Trophoblast cell (in vitro differentiated cells and primary cell): Measurements from ENCODE around the gene DHX34.

Experiments used
- DNase-seq, 2 donors: peaks; one replicate each; pipeline ENCODE4 v3.0.0-alpha.2; 2016
- H2AFZ ChIP-seq: 2 replicates; pipeline ENCODE4 v1.6.1; 2013; ENCODE audit warnings: low read length, moderate library complexity, mild to moderate bottlenecking; ENCODE audit not compliant: insufficient read depth, poor library complexity
- H2AK5ac ChIP-seq: 2 replicates; pipeline ENCODE4 v1.6.1; 2013; ENCODE audit warnings: mild to moderate bottlenecking, low read length
- H2BK120ac ChIP-seq: 2 replicates; pipeline ENCODE4 v1.6.1; 2013; ENCODE audit warnings: low read length, mild to moderate bottlenecking, moderate library complexity; ENCODE audit not compliant: insufficient read depth, poor library complexity
- H2BK12ac ChIP-seq: 2 replicates; pipeline ENCODE4 v1.6.1; 2013; ENCODE audit warnings: mild to moderate bottlenecking, low read length, moderate library complexity
- H2BK5ac ChIP-seq: 2 replicates; pipeline ENCODE4 v1.6.1; 2013; ENCODE audit warnings: low read length, low read depth, moderate library complexity, mild to moderate bottlenecking; ENCODE audit not compliant: poor library complexity
- H3K14ac ChIP-seq: 2 replicates; pipeline ENCODE4 v1.6.1; 2013; ENCODE audit warnings: mild to moderate bottlenecking, low read length
- H3K18ac ChIP-seq: 2 replicates; pipeline ENCODE4 v1.6.1; 2013; ENCODE audit warnings: mild to moderate bottlenecking, low read length
- H3K23ac ChIP-seq: 2 replicates; pipeline ENCODE4 v1.6.1; 2013; ENCODE audit warnings: low read length
- H3K27ac ChIP-seq: 2 replicates; pipeline ENCODE4 v1.5.1; 2013; ENCODE audit warnings: low read depth, mild to moderate bottlenecking, inconsistent platforms, low read length, moderate library complexity
- H3K27me3 ChIP-seq: 2 replicates; pipeline ENCODE4 v1.6.1; 2013; ENCODE audit warnings: inconsistent platforms, mild to moderate bottlenecking, low read length, moderate library complexity; ENCODE audit not compliant: insufficient read depth
- H3K36me3 ChIP-seq, 2 experiments: 1 replicate in 1 of 2; 2 replicates in 1 of 2; pipeline ENCODE4 v1.6.1; 2013; ENCODE audit warnings: low read length in 2 of 2, mild to moderate bottlenecking in 2 of 2, moderate library complexity in 1 of 2; ENCODE audit not compliant: insufficient read depth in 2 of 2, control insufficient read depth in 1 of 2
- H3K4ac ChIP-seq: 2 replicates; pipeline ENCODE4 v1.6.1; 2013; ENCODE audit warnings: low read depth, mild to moderate bottlenecking, low read length, moderate library complexity
- H3K4me1 ChIP-seq, 2 experiments: 1 replicate in 1 of 2; 2 replicates in 1 of 2; pipeline ENCODE4 v1.6.1; 2013; ENCODE audit warnings: low read length in 2 of 2, mild to moderate bottlenecking in 2 of 2, moderate library complexity in 1 of 2; ENCODE audit not compliant: insufficient read depth in 2 of 2, control insufficient read depth in 1 of 2
- H3K4me2 ChIP-seq: 2 replicates; pipeline ENCODE4 v1.6.1; 2013; ENCODE audit warnings: inconsistent platforms, mild to moderate bottlenecking, low read length, moderate library complexity
- H3K4me3 ChIP-seq: 2 replicates; pipeline ENCODE4 v1.5.1; 2013; ENCODE audit warnings: mild to moderate bottlenecking, low read depth, low read length, inconsistent platforms
- H3K79me1 ChIP-seq: one replicate; pipeline ENCODE4 v1.6.1; 2013; ENCODE audit warnings: low read length
- H3K79me2 ChIP-seq: 2 replicates; pipeline ENCODE4 v1.6.1; 2013; ENCODE audit warnings: low read length, mild to moderate bottlenecking; ENCODE audit not compliant: control insufficient read depth, insufficient read depth, poor library complexity
- H3K9ac ChIP-seq: 2 replicates; pipeline ENCODE4 v1.6.1; 2013; ENCODE audit warnings: mild to moderate bottlenecking, low read length
- H3K9me3 ChIP-seq: 2 replicates; pipeline ENCODE4 v1.6.1; 2013; ENCODE audit warnings: low read depth, mild to moderate bottlenecking, control low read depth, inconsistent platforms, low read length; ENCODE audit not compliant: insufficient read depth
- H4K12ac ChIP-seq: 2 replicates; pipeline ENCODE4 v1.6.1; 2013; ENCODE audit warnings: low read depth, mild to moderate bottlenecking, low read length, moderate library complexity
- H4K8ac ChIP-seq: 2 replicates; pipeline ENCODE4 v1.6.1; 2013; ENCODE audit warnings: low read depth, mild to moderate bottlenecking, low read length, moderate library complexity
- H4K91ac ChIP-seq: one replicate; pipeline ENCODE4 v1.6.1; 2013; ENCODE audit warnings: low read depth, mild to moderate bottlenecking, low read length, moderate library complexity
- WGBS: extraction: QIAGEN DNeasy Blood & Tissue Kit; methylation state at CpG from one replicate; pipeline ENCODE4 v1.1.7; 2013; ENCODE audit warnings: missing lambda C conversion rate; ENCODE audit not compliant: insufficient read length, insufficient coverage; ENCODE audit errors: extremely low coverage; 5-methylcytosine and 5-hydroxymethylcytosine counted together

The DHX34 gene

GRCh38 chr19:47416643-47416985, 67.5 kb downstream of the DHX34 start:
- Histone ChIP-seq H3K4me1 (peaks cover 0 to 11% of the 10 kb centered on the region in 2 experiments), H3K4me2 (no peak overlapping the region), H3K9me3 (peaks cover 3% of the 10 kb centered on the region), H2BK12ac (no peak overlapping the region), H3K79me2 (no peaks in the 10 kb centered on the region), H3K36me3 (no peaks in the 10 kb centered on the region), H4K8ac (no peak overlapping the region), H2AFZ (no peak overlapping the region), H2BK5ac (no peak overlapping the region), H3K4me3 (no peak overlapping the region), H3K18ac (no peak overlapping the region), H4K91ac (no peak overlapping the region), H2AK5ac (no peak overlapping the region), H3K27ac (no peak overlapping the region), H2BK120ac (no peak overlapping the region), H3K27me3 (peaks cover 55% of the 10 kb centered on the region), H3K14ac (no peak overlapping the region), H3K79me1 (no peaks in the 10 kb centered on the region), H3K9ac (no peak overlapping the region), H3K23ac (no peak overlapping the region), H4K12ac (no peak overlapping the region), H3K4ac (no peak overlapping the region)
- WGBS: no CpG with 5 or more reads among the region's 12 CpGs
- peak in 1 of 2 donors; percentile 12 for DNase-seq

DNA sequence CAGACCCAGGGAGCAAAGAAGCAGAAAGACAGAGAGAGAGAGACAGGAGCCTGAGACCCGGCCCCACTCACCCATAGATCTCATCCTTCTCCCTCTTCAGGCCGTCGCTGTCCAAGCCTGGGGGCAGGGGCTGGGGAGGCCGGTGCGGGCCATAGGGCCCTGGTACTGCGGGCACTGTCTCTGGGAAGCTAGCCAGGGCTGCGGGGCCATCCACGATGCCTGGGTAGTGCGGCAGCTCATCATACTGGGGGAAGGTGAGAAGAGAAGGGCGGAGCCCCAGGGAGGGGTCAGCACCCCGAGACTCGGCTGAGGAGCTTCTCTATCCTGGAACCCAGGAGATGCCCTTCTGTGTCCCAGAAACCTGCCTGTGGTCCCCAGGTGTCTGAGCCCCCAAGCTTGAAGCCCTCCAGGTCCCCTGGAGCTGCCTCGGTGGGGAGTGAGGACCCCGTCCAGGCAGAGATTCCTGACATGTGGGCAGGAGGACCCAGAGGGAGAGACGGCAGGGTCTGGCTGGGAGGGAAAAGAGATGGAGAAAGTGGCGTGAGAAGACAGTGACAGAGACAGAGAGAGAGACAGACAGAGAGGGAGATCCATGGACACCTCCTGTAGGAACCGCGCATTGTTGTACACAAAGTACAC, 68.1 kb downstream of the DHX34 start:
- no peak overlapping the region for H2AFZ ChIP-seq
- no peak overlapping the region for H3K9ac ChIP-seq
- H2AK5ac ChIP-seq: no peak overlapping the region
- H3K9me3 ChIP-seq: peaks cover 3% of the 10 kb centered on the region
- no peak overlapping the region for H2BK120ac ChIP-seq
- no peaks in the 10 kb centered on the region for H3K79me1 ChIP-seq
- no peaks in the 10 kb centered on the region for H3K36me3 ChIP-seq
- no peak overlapping the region for H3K27ac ChIP-seq
- H2BK5ac ChIP-seq: no peak overlapping the region
- no peak overlapping the region for H4K91ac ChIP-seq
- no peak overlapping the region for H2BK12ac ChIP-seq
- no peak overlapping the region for H3K14ac ChIP-seq
- H3K18ac ChIP-seq: no peak overlapping the region
- no peak overlapping the region for H3K4me3 ChIP-seq
- H3K79me2 ChIP-seq: no peaks in the 10 kb centered on the region
- peaks cover 61% of the 10 kb centered on the region for H3K27me3 ChIP-seq
- H4K8ac ChIP-seq: no peak overlapping the region
- H3K4ac ChIP-seq: no peak overlapping the region
- DNase-seq: peak; percentile 35 to 52
- no CpG with 5 or more reads among the region's 18 CpGs for WGBS
- H3K4me2 ChIP-seq: no peak overlapping the region
- H3K4me1 ChIP-seq: peaks cover 0 to 11% of the 10 kb centered on the region in 2 experiments
- no peak overlapping the region for H3K23ac ChIP-seq
- H4K12ac ChIP-seq: no peak overlapping the region

- Histone ChIP-seq H2BK12ac (no peak overlapping the region), H3K79me1 (no peaks in the 10 kb centered on the region), H2AK5ac (no peak overlapping the region), H2BK5ac (no peak overlapping the region), H4K12ac (no peak overlapping the region), H3K9me3 (peaks cover 3% of the 10 kb centered on the region), H3K9ac (peak overlapping the region; percentile 8), H4K8ac (no peak overlapping the region), H3K27me3 (peaks cover 66% of the 10 kb centered on the region), H2AFZ (no peak overlapping the region), H3K4me2 (no peak overlapping the region), H3K4ac (no peak overlapping the region), H3K14ac (no peak overlapping the region), H3K4me1 (peaks cover 0 to 11% of the 10 kb centered on the region in 2 experiments), H3K79me2 (no peaks in the 10 kb centered on the region), H3K18ac (no peak overlapping the region), H2BK120ac (no peak overlapping the region), H3K4me3 (no peak overlapping the region), H4K91ac (no peak overlapping the region), H3K27ac (no peak overlapping the region), H3K36me3 (no peaks in the 10 kb centered on the region), H3K23ac (no peak overlapping the region)
- peak in 1 of 2 donors; percentile 6 for DNase-seq
- WGBS: no CpG with 5 or more reads among the region's 34 CpGs
Observed at GRCh38 chr19:47417746-47418691, 68.9 kb downstream of the DHX34 start.

- no peak overlapping the region for H2BK12ac ChIP-seq
- H3K4me2 ChIP-seq: peak overlapping the region; percentile 42
- no peak overlapping the region for H4K91ac ChIP-seq
- peaks cover 69% of the 10 kb centered on the region for H3K27me3 ChIP-seq
- no peaks in the 10 kb centered on the region for H3K79me2 ChIP-seq
- no peaks in the 10 kb centered on the region for H3K36me3 ChIP-seq
- no peak overlapping the region for H4K8ac ChIP-seq
- no peak overlapping the region for H3K18ac ChIP-seq
- no peak overlapping the region for H2AFZ ChIP-seq
- H3K4me3 ChIP-seq: no peak overlapping the region
- no peak overlapping the region for H3K14ac ChIP-seq
- no CpG with 5 or more reads among the region's 9 CpGs for WGBS
- H3K4me1 ChIP-seq: peaks cover 0 to 11% of the 10 kb centered on the region in 2 experiments
- DNase-seq: no peak
- peaks cover 3% of the 10 kb centered on the region for H3K9me3 ChIP-seq
- H3K9ac ChIP-seq: no peak overlapping the region
- no peak overlapping the region for H4K12ac ChIP-seq
- no peak overlapping the region for H2BK5ac ChIP-seq
- H2BK120ac ChIP-seq: no peak overlapping the region
- no peak overlapping the region for H3K27ac ChIP-seq
- H3K79me1 ChIP-seq: no peaks in the 10 kb centered on the region
- no peak overlapping the region for H3K4ac ChIP-seq
- H2AK5ac ChIP-seq: no peak overlapping the region
- H3K23ac ChIP-seq: no peak overlapping the region
Observed at GRCh38 chr19:47418692-47419029, 69.5 kb downstream of the DHX34 start.
